Measurements from ENCODE around the gene SLC25A22.

The SLC25A22 gene

DNA sequence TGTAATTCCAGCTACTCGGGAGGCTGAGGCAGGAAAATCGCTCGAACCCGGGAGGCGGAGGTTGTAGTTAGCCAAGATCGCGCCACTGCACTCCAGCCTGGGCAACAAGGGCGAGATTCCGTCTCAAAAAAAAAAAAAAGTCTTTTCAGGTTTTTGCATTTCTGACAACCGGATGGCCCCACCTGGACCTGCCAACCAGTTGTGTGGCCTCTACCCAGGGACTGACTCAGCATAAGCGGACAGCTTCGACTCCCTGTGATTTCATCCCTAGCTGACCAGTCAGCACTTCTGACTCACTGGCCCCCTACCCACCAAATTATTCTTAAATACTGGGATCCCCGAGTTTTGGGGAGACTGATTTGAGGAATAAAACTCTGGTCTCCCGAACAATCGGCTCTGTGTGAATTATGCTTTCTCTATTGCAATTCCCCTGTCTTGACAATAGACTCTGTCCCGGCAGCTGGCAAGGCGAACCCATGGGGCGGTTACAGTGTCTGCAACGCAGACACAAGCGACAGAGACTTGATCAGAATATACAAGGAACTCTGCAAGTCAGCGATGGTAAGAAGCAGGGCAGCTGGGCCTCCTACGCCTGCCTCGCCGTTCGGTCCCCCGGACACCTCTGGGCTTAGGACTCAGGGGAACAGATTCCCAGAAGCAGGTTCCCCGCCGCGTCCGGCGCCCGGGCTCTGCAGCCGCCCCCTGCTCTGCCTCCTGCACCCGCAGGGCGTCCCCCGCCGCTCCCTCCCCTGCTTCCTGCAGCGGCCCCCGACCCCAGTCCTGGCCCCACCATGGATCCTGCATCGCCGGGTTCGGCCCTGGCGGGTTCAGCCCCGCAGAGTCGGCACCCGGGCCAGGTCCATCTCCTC, 51.6 kb downstream of the SLC25A22 start:
- DNase-seq (ENCODE audit: low read depth) = no peak

DNA sequence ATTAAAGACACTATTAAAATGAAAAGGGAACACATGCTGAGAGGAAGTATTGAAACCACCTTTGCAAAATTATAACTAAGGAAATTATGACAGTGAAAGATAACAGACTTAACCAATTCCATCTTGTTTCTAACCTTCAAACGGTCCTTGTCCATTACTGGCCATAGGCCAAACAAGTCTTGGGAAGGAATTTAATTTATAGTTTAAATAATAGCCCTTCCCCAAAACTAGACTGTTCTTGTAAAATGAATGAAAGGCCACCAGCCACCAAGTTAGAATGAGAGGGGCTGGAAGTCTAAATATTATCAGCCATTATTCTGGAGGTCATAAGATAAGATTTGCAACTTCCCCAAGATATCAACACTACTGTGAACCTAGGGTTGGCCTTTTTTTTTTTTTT, 52.7 kb downstream of the SLC25A22 start:
- DNase-seq (ENCODE audit: low read depth) = no peak

GRCh38 chr11:742571-743201, 55.4 kb downstream of the SLC25A22 start:
- DNase-seq (ENCODE audit: low read depth) = no peak

DNA sequence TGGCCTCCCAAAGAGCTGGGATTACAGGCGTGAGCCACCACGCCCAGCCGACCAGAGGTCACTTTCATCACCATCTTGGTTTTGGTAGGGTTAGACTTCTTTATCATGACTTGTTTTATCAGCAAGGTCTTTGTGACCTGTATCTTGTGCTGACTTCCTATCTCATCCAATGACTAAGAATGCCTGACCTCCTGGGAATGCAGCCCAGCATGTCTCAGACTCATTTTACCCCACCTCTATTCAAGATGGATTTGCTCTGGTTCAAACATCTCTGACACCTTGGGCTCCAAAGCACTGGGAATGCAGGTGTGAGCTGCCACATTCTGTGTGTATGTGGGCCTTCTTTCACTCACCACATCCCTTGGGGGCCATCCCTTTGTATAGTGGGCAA, 55.9 kb downstream of the SLC25A22 start:
- DNase-seq (ENCODE audit: low read depth) = no peak
